Parathyroid adenoma (tissue), 2 donors: Measurements from ENCODE around the gene SORBS1.
A peak's percentile ranks its signal among the peaks of the same experiment; 100 is the strongest.

Experiments
- H2AFZ ChIP-seq: fragments of 300-600 bp; sonication (generic); one replicate; pipeline ENCODE4 v1.7.0; 2017; ENCODE audit warnings: antibody characterized with exemption, mild to moderate bottlenecking
- H3K27ac ChIP-seq: fragments of 300-600 bp; sonication (generic); one replicate; pipeline ENCODE4 v1.7.0; 2017
- H3K27me3 ChIP-seq: fragments of 300-600 bp; sonication (generic); one replicate; pipeline ENCODE4 v1.7.0; 2017; ENCODE audit warnings: low read length; ENCODE audit not compliant: control insufficient read depth, insufficient read depth
- H3K36me3 ChIP-seq: fragments of 300-600 bp; sonication (generic); one replicate; pipeline ENCODE4 v1.7.0; 2017; ENCODE audit warnings: low read length; ENCODE audit not compliant: control insufficient read depth, insufficient read depth
- H3K4me1 ChIP-seq: fragments of 300-600 bp; sonication (generic); one replicate; pipeline ENCODE4 v1.7.0; 2017; ENCODE audit warnings: control low read depth
- H3K4me2 ChIP-seq: fragments of 300-600 bp; sonication (generic); one replicate; pipeline ENCODE4 v1.7.0; 2017; ENCODE audit warnings: low read length
- H3K4me3 ChIP-seq: fragments of 300-600 bp; sonication (generic); one replicate; pipeline ENCODE4 v1.7.0; 2017; ENCODE audit warnings: low read depth, low read length
- H3K79me2 ChIP-seq: fragments of 300-600 bp; sonication (generic); one replicate; pipeline ENCODE4 v1.7.0; 2017; ENCODE audit warnings: control low read depth
- H3K9ac ChIP-seq: fragments of 300-600 bp; sonication (generic); one replicate; pipeline ENCODE4 v1.7.0; 2017; ENCODE audit warnings: mild to moderate bottlenecking
- H3K9me3 ChIP-seq: fragments of 300-600 bp; sonication (generic); one replicate; pipeline ENCODE4 v1.7.0; 2017; ENCODE audit warnings: low read length; ENCODE audit not compliant: control insufficient read depth
- CTCF ChIP-seq: fragments of 300-600 bp; sonication (generic); IDR thresholded peaks from one replicate; pipeline ENCODE4 v1.7.0; 2017; ENCODE audit warnings: antibody characterized with exemption, mild to moderate bottlenecking
- donor health status: primary hyperparathyroidism.

The SORBS1 gene

GRCh38 chr10:95562341-95562965, 1.3 kb upstream of the SORBS1 start:
- Histone ChIP-seq H3K27ac (peak overlapping the region; percentile 2), H3K9ac (no peak overlapping the region), H3K79me2 (no peaks in the 10 kb centered on the region)

GRCh38 chr10:95561864-95562177, 650 bp upstream of the SORBS1 start:
- no peak for TF ChIP-seq CTCF
- Histone ChIP-seq H3K27me3 (no peaks in the 10 kb centered on the region), H3K9ac (no peak overlapping the region)

More at GRCh38 chr10:95562341-95562965, 1.3 kb upstream of the SORBS1 start:
- no peaks in the 10 kb centered on the region for H3K27me3 ChIP-seq
- no peak overlapping the region for H3K4me2 ChIP-seq
- H3K4me3 ChIP-seq = no peak overlapping the region
- no peaks in the 10 kb centered on the region for H3K9me3 ChIP-seq
- H3K4me1 ChIP-seq = peaks cover 3% of the 10 kb centered on the region
- no peak for TF ChIP-seq CTCF
- peak overlapping the region; percentile 60 for H2AFZ ChIP-seq
- no peaks in the 10 kb centered on the region for H3K36me3 ChIP-seq

GRCh38 chr10:95560278-95561176, 644 bp downstream of the SORBS1 start:
- H3K4me1 ChIP-seq = peaks cover 3% of the 10 kb centered on the region
- H3K27me3 ChIP-seq = no peaks in the 10 kb centered on the region
- H3K4me2 ChIP-seq = peak overlapping the region; percentile 73
- H2AFZ ChIP-seq = peak overlapping the region; percentile 98
- H3K9ac ChIP-seq = peak overlapping the region; percentile 61
- H3K79me2 ChIP-seq = no peaks in the 10 kb centered on the region
- no peaks in the 10 kb centered on the region for H3K9me3 ChIP-seq
- no peak for TF ChIP-seq CTCF
- no peaks in the 10 kb centered on the region for H3K36me3 ChIP-seq
- peak overlapping the region; percentile 75 for H3K4me3 ChIP-seq
- peak overlapping the region; percentile 78 for H3K27ac ChIP-seq

More at GRCh38 chr10:95561864-95562177, 650 bp upstream of the SORBS1 start:
- Histone ChIP-seq H3K4me2 (peak overlapping the region; percentile 70), H3K9me3 (no peaks in the 10 kb centered on the region), H3K27ac (peak overlapping the region; percentile 47), H3K4me3 (peak overlapping the region; percentile 49), H3K79me2 (no peaks in the 10 kb centered on the region), H2AFZ (peak overlapping the region; percentile 60), H3K4me1 (peaks cover 3% of the 10 kb centered on the region), H3K36me3 (no peaks in the 10 kb centered on the region)

- Histone ChIP-seq H3K79me2 (no peaks in the 10 kb centered on the region), H3K4me1 (peaks cover 3% of the 10 kb centered on the region), H3K4me3 (no peak overlapping the region), H3K9ac (no peak overlapping the region), H3K4me2 (no peak overlapping the region), H3K36me3 (no peaks in the 10 kb centered on the region), H3K9me3 (no peaks in the 10 kb centered on the region), H2AFZ (peak overlapping the region; percentile 98), H3K27me3 (no peaks in the 10 kb centered on the region), H3K27ac (no peak overlapping the region)
- TF ChIP-seq CTCF = no peak
Measured at GRCh38 chr10:95559896-95560277, 1.3 kb downstream of the SORBS1 start.
